IPS-18c (cell line): ENCODE measurements around the gene GLT6D1.

Source experiments
- H3K4me3 ChIP-seq: 2 replicates; pipeline ENCODE4 v1.7.0; 2013; ENCODE audit warnings: low read depth, mild to moderate bottlenecking, low read length, moderate library complexity; ENCODE audit not compliant: insufficient read depth
- H3K9me3 ChIP-seq: one replicate; pipeline ENCODE4 v1.6.1; 2013; ENCODE audit warnings: mild to moderate bottlenecking, low read length, moderate library complexity; ENCODE audit not compliant: control insufficient read depth, insufficient read depth

The GLT6D1 gene

DNA sequence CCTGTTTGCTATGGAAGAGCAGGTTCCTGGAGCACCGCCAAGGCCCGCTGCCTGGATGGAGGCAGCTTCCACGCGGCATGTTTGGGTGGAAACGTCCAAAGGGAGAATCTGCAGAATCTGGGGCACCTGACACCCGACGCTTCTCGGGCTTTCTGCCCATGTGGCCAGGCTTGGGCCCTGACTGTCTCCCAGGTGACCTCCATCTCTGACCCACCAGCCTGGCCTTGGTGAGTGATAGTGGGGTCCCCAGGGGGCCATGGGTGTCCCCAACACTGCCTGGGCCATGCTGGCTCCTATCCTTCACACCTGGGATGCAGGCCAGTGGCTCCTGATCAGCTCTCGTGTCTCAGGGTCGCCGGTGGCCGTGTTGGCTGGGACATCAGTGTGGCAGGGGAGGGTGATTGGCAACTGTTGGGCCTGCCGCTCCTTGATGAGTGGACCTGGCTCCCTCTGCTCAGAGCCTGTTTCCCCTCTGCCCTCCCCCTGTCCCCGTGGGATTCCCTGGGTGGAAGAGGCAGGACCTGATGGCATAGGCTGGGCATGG lies 34.0 kb downstream of the GLT6D1 start:
- Histone ChIP-seq H3K9me3 (peaks cover 2% of the 10 kb centered on the region), H3K4me3 (no peak overlapping the region)

DNA sequence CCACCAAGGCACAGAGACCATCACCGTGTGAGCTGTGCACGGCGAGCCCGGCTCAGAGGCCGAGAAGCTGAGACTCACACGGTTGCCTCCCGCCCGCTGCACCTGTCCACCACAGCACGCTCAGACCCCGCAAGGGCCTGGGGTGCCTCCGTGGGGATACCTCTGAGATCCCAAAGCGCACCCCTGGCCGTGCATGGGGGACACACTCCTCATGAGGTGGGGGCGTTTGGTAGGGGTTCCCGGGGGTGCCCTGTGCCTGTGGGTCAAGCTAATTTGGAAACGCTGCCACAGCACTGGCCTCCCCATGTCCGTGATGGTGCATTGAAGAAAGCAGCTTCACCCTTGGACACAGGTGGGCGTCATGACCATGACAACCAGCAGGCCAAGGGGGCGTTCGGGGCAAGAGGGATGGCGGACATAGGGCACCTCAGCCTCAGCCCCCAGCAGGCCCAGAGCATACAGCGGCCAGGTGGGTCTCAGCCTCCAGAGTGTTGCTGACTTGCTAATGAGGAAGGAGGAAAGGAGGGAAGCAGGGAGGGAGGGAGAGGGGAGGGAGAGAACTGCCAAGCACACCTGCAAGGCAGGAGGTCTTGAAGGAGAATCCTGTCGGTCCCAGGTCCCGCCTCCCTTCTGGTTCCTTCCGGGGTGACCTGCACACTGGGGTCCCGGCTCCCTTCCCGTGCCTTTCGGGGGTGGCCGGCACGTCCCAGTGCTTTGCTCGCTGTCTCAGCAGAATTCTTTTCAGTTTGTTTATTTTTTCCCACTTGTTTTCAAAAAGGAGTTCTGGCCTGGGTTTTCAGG lies 34.7 kb downstream of the GLT6D1 start:
- peaks cover 2% of the 10 kb centered on the region for H3K9me3 ChIP-seq
- H3K4me3 ChIP-seq: no peak overlapping the region

DNA sequence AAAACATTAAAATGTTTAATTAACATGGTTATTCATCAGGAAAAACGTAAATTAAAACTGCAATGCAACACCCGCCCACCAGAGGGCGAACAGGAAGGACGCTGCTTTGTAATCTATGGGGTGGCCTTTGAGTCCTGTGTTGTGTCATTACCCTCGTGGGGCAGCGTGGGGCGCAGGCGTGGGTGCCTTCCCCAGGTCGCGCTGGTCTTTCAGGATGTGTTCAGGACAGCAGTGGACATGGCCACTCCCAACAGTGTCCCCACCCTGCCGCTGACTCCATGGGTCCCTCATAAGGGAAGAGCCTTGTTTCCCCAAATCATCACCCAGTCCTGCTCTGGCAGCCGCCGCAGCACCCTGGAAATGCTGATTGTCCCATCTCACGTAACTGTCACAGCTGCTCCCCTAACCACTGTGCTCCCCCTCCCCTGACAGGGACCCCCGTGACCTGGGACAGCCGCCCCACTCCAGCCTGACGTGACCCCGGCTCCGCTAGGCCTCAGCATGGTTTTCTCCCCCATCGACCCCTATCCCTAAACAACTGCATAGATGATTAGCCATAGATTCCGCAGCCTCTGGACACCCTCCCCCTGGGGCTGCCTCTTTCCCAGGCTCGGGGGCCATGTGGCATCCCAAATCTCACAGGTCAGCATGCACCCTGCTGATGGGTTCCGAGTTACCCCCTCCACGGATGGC lies 36.4 kb downstream of the GLT6D1 start:
- Histone ChIP-seq H3K9me3 (peaks cover 2% of the 10 kb centered on the region), H3K4me3 (no peak overlapping the region)

DNA sequence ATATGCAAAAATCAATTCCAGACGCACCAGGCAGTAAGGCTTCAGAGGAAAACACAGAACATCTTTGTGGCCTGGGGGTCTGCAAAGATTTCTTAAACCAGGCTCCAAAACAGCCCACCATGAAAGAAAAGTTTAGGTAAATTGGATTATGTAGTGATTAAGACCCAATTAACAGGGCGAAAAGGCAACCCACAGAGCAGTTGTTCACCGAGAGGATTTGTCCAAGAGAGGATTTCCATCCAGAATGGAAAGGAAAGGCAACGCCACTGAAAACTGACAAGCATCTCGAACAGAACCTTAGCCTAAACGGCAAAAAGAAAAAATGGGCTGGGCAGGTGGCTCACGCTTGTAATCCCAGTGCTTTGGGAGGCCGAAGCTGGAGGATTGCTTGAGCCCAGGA lies 37.4 kb downstream of the GLT6D1 start:
- Histone ChIP-seq H3K4me3 (no peak overlapping the region), H3K9me3 (peaks cover 2% of the 10 kb centered on the region)

DNA sequence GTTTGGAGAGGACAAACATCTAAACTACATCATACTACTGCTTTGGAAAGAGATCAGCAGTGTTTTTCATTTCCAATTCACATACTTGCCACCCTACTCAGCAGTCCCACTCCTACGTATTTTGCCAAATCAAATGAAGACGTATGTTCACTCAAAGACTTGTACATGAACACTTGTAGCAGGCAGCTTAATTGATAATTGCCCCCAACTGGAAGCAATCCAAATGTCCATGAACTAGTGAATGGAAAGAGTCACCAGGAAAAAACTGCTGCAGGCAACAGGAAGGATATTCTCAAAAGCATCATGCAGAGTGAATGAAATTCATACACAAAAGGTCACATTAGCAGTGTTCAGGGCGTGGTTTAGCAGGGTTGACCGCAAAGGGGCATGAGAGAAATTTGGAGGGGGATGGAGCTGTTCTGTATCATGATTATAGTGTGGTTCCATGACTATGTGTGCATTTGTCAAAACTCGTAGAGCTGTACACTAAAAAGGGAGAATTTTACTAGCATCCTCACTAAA lies 39.0 kb downstream of the GLT6D1 start:
- peaks cover 4% of the 10 kb centered on the region for H3K9me3 ChIP-seq
- no peak overlapping the region for H3K4me3 ChIP-seq

DNA sequence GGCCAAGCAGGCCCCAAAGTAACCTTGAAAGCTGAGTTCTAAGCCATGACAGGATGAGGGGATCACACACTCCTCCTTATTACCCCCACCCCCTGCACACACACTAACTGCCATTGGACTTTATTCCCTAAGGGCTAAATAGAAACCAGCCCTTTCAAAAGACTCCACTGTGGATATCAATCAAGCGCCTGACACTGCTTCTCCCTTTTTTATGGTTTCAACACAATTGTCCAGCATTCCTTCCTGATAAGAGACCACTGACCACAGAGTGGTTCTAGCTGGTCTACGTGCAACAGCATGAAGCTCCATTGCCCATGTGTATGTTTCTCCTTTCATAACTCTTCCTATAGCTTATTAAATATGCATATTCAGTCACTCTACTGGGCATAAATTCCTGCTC lies 43.1 kb downstream of the GLT6D1 start:
- H3K9me3 ChIP-seq: peaks cover 4% of the 10 kb centered on the region

DNA sequence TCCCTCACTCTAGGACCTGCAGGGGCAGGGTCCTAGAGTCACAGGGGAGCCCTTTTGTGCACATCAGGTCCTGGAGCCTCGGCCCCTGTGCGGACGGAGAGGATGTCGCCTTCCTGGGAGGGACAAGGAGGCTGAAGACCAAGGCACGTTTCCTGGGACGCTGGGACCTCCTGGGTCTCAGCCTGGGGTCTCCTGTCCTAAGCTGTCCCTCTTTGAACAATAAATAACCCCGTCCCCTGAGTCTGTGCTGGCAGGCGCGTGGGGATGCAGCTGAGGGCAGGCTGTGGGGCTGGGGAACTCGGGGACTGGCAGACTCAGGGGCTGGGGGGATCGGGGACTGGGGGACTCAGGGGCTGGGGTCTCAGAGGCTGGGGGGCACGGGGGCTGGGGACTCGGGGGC lies 46.7 kb downstream of the GLT6D1 start:
- H3K4me3 ChIP-seq: no peak overlapping the region
- peaks cover 4% of the 10 kb centered on the region for H3K9me3 ChIP-seq

More for the DNA sequence above, 43.1 kb downstream of the GLT6D1 start:
- no peak overlapping the region for H3K4me3 ChIP-seq

DNA sequence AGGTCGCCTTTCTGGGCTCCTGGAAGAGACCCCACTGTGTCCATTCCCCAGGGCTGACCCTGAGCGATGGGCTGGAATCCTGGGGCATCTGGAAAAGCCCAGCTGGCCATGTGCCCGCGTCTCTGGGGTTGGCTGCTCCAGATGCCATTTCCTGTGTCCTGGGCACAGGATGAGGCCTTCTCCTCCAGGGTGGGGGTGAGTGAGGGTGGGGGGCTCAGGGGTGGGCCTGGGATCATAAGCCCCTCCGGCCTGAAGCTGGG lies 47.1 kb downstream of the GLT6D1 start:
- H3K4me3 ChIP-seq: no peak overlapping the region
- peaks cover 4% of the 10 kb centered on the region for H3K9me3 ChIP-seq

DNA sequence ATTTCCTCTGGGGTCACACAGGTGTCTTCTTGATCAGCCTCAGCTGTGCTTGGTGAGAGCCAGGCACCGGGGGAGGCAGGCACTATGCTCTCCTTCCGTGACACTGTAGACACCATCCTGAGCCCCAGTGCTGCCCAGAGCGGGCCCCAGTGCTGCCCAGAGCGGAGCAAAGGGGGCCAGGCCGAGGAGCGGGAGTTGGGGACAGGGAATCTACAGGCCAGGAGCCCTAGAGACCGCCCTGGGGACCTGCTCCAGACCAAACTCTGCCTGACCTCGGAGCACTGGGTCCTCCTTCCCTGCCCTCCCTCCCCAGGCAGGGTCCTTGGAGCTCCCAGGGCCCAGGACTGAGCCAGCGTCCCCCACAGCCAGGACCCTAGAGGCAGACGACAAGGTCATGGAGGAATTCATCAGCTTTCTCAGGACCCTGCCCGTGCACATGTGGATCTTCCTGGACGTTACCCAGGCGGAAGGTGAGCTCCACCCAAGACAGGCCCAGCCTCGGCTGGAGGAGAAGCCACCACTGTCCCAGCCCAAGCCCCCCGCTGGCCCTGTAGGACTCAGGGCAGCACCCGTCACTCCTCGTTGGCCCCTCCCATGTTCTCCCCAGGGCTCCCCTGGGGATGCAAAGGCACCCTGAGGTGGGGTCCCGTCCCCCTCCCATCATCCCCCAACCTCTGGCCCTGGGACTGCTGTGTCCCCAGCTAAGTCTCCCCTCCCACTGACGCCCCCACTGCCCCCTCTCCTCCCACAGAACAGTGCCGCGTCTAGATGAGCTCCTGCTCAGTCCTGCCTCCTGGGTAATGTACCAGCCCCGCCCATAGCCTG lies 47.6 kb downstream of the GLT6D1 start:
- H3K4me3 ChIP-seq: no peak overlapping the region
- peaks cover 4% of the 10 kb centered on the region for H3K9me3 ChIP-seq

DNA sequence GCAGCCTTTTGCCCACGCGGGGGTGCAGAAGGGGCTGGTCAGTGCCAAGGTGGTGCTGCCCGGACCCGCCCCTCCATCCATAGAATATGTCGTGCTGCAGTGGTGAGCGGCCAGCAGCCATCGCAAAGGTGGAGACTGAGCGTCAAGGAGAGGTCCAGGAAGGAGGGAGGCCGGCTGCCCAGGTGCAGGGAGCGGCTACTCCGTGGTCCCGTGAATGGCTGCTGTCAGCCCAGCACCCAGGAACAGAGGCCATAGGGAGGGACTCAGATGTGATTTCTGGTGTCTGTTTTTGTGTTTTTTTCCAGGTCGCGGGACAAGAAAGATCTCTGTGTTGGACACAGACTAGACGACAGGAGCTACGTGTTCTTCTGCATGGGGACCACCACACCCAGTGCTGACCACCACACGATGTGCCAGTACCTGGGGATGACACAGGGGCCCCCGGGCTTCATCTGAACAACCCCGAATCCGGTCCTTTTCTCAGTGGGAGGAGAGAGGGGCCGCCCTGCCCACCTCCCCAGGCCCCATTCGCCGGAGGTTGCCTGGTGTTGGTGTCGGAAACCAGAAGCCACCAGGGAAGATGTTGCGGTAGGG lies 48.8 kb downstream of the GLT6D1 start:
- Histone ChIP-seq H3K4me3 (no peak overlapping the region), H3K9me3 (no peaks in the 10 kb centered on the region)

DNA sequence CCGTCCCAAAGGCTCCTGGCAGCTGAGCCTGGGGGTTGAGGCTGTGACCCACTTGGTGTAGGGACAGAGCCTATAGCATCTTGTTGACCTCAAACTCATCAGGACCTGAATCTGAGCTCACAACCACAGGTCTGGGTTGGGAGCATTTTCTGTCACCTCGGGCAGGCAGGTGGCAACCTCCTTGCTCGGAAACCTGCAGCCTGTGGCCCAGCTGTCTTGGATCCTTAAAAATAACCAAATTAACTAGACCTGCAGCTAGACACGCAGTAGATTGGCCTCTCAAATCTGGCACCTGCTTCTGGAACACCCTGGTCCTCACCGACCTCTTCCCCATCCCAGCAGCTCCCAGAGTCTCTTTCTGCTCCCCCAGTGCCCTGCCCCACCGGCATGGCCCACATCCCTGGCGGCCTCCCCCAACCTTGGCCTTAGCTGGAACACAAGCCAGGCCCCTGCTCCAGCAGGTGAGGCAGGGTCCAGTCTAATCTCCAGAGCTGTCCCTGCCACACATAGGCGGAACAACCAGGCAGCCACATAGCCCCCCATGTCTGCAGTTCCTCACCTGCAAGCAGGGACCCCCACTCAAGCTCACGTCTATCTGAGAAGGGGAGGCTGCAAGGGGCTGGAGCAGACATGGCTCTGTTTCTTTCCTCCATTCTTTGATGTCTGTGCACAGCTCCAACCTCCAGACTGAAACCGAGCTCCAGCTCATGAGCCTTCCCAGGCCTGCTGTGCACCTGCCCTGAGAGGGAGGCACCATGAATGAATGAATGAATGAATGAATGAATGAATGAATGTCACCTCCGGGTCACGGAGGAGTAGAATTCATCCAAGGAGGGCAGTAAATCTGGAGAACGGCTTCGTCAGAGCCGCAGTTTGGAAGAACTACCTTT lies 49.5 kb downstream of the GLT6D1 start:
- no peak overlapping the region for H3K4me3 ChIP-seq

DNA sequence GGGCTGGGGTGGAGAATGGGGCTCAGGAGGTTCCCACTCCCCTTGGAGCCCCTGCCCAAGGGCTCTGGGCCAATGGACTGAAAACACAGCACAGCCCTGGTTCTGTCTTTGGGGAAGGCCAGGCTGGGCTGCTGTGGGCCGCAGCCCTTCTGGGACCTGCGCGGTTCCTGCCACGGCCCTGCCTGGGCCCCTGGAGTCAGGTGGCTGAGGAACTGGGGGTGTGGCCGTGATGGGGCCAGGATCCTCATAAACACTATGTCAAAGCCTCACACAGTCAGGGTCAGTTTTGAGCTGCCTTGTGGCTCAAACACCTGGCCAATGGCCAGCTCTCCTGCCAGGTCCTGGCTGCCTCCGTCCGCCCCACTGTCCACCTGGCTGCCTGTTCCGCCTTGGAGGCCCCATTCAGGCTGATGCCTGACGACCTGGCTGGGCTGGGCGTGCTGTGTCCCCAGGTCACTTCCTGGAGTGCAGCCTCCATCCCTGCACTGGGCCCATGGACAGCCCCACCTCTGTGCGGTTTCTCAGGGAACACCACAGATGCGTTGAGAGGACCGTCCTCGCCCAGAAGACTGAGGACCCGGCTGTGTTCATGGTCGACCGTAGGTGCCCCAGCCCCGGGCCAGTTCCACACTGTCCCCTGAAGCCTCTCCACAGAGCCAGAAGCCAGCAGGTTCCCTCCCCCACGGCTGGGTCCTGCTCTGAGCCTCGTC lies 50.3 kb downstream of the GLT6D1 start:
- no peak overlapping the region for H3K4me3 ChIP-seq
- no peaks in the 10 kb centered on the region for H3K9me3 ChIP-seq

More for the DNA sequence above, 49.5 kb downstream of the GLT6D1 start:
- no peaks in the 10 kb centered on the region for H3K9me3 ChIP-seq

DNA sequence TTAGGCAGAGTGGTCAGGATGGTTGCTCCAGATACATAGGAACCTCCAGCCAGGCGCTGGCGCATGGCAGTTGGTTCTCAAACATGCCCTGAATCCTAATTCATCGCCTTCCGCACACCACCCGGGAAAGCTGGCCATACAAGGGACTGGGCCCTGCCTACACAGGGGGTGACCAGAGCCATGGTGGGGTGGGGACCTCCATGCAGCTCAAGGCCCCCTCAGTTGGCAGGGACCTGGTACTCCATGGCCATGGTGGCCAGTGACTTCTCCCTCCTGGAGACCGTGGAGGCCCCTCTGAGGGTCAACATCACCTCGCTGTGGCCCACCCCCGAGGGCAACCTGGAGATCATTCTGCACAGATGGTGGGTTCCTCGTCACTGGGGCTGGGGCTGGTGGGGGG lies 51.0 kb downstream of the GLT6D1 start:
- no peaks in the 10 kb centered on the region for H3K9me3 ChIP-seq
- H3K4me3 ChIP-seq: no peak overlapping the region

DNA sequence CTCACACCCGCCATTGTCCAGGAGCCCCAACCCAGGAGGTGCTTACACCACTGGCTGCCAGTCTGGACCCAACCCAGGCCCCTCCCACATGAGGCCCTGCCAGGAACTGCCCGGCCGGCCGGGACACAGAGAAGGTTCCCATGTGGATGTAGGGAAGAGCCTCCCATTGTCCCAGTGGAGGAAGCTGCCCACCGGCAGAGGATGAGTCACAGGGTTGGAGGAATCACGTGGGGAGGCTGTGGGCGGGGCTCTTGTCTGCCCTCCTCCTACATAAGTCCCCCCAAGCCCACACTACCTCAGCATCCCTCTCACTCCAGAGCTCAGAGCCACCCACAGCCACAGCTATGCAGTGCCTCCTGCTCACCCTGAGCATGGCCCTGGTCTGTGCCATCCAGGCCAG lies 51.7 kb downstream of the GLT6D1 start:
- Histone ChIP-seq H3K9me3 (no peaks in the 10 kb centered on the region), H3K4me3 (no peak overlapping the region)

DNA sequence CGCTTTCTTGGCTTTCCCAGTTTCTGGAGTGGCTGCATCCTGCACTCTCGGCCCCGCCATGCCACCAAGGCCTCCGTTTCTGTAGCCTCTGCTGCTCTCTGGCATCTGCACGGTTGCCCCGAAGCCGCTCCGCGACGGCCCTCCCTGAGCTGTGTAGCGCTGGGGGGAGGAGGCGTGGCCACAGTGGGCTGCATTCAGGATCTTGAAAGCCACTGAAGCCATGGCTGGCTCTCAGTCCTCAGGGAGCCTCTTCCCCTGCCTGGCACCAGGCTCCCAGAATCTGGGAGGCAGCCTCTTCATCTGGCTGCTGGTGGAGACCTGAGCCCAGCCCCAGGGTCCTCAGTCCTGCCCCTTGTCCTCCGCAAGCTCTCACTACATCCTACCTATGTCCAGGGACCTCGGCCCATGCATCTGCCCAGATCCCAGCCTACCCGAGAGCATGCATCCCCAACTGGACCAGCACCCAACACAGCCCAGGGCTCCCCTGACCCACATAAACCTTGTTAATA lies 52.7 kb downstream of the GLT6D1 start:
- no peak overlapping the region for H3K4me3 ChIP-seq
- H3K9me3 ChIP-seq: no peaks in the 10 kb centered on the region

DNA sequence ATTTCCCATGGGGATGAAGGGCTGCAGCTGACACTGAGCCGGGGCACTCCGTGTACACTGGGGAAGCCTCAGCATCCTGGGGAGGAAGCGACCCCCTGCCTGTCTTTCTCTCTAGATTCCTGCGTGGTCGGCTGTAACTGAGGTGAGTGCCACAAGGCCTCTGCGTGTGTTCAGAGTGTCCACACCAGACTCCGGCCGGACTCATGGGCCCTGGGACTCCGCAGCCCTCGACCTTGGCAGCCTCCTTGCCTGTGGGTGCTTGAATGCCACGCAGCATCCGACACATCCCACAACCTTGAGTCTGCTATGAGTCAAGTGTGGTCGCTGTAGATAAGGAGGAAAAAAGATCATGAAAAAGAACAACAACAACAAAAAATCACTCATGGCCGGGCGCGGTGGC lies 54.4 kb downstream of the GLT6D1 start:
- no peaks in the 10 kb centered on the region for H3K9me3 ChIP-seq
- no peak overlapping the region for H3K4me3 ChIP-seq
